SK-N-DZ (cell line): ENCODE data around the gene ZMYM4.
"Not testable (repeated sequence)": the region's sequence is repeated elsewhere in the genome, so short reads cannot be mapped to it uniquely, and the experiment has no call there.

ENCODE experiments used
- DNase-seq: peaks from one replicate; pipeline ENCODE4 v3.0.0-alpha.2; 2015; ENCODE audit warnings: low spot score

Gene ZMYM4

GRCh38 chr1:35324486-35324885 is 56.0 kb downstream of the ZMYM4 start:
- DNase-seq: no peak

- no peak for DNase-seq
Observed at GRCh38 chr1:35326246-35326866, 57.8 kb downstream of the ZMYM4 start.

GRCh38 chr1:35331618-35332017 is 63.1 kb downstream of the ZMYM4 start:
- not testable (repeated sequence) for DNase-seq

GRCh38 chr1:35334485-35334884 is 66.0 kb downstream of the ZMYM4 start:
- no peak for DNase-seq

- no peak for DNase-seq
Observed at GRCh38 chr1:35340519-35340918, 72.0 kb downstream of the ZMYM4 start.

- no peak for DNase-seq
Observed at GRCh38 chr1:35345439-35345981, 77.0 kb downstream of the ZMYM4 start.

GRCh38 chr1:35350872-35351271 is 82.4 kb downstream of the ZMYM4 start:
- no peak for DNase-seq

- DNase-seq: no peak
Observed at GRCh38 chr1:35359995-35360394, 91.5 kb downstream of the ZMYM4 start.

GRCh38 chr1:35361638-35362037 is 93.1 kb downstream of the ZMYM4 start:
- DNase-seq: no peak

- DNase-seq: no peak
Observed at GRCh38 chr1:35364741-35365140, 96.2 kb downstream of the ZMYM4 start.

GRCh38 chr1:35367914-35368313 is 99.4 kb downstream of the ZMYM4 start:
- DNase-seq: no peak

GRCh38 chr1:35369922-35370671 is 101.6 kb downstream of the ZMYM4 start:
- no peak for DNase-seq

- no peak for DNase-seq
Observed at GRCh38 chr1:35371506-35371905, 103.0 kb downstream of the ZMYM4 start.

- DNase-seq: no peak
Observed at GRCh38 chr1:35377555-35377954, 109.0 kb downstream of the ZMYM4 start.

GRCh38 chr1:35379317-35380000 is 111.0 kb downstream of the ZMYM4 start:
- DNase-seq: no peak

GRCh38 chr1:35380111-35380510 is 111.6 kb downstream of the ZMYM4 start:
- not testable (repeated sequence) for DNase-seq

- DNase-seq: no peak
Observed at GRCh38 chr1:35382107-35382506, 113.6 kb downstream of the ZMYM4 start.

- no peak for DNase-seq
Observed at GRCh38 chr1:35386290-35386689, 117.8 kb downstream of the ZMYM4 start.

GRCh38 chr1:35386959-35387358 is 118.5 kb downstream of the ZMYM4 start:
- DNase-seq: no peak

GRCh38 chr1:35390600-35391494 is 122.3 kb downstream of the ZMYM4 start:
- DNase-seq: no peak

GRCh38 chr1:35394386-35394785 is 125.9 kb downstream of the ZMYM4 start:
- no peak for DNase-seq
